Esophagus muscularis mucosa (tissue), 3 donors: ENCODE results near the gene PCDH9.

Experiments used
- POLR2A ChIP-seq: fragments of 450-650 bp; IDR thresholded peaks from one replicate; pipeline ENCODE4 v1.6.1; 2017; ENCODE audit warnings: antibody characterized with exemption, moderate library complexity, mild to moderate bottlenecking, low read depth
- TF ChIP-seq, protein P1 (sequence below), 3 experiments: fragments of 200-600 bp in 2 of 3; fragments of 450-650 bp in 1 of 3; sonication (generic) in 2 of 3; IDR thresholded peaks; one replicate each; pipeline ENCODE4 v1.5.1; 2017 to 2019; ENCODE audit warnings: antibody characterized with exemption in 3 of 3, mild to moderate bottlenecking in 2 of 3, moderate library complexity in 1 of 3

DNA sequence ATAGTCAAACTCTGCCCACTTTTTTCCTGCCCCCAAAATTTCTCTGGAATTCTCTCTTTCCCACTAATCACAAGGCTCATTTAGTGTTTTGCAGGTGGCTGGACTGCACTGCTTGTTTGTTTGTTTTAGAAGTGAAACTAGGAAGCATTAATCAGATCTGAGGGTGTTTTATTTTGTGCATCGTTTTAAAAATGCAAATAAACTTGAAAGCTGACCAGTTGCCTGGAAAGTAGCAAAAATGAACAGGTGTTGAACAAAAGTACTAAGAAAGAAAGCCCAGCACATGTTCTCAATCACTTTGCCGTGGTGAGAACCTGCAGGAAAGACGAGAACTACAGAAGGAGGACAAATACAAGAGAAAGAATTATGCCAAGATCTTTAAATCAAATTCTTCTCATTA, 365.5 kb downstream of the PCDH9 start:
- TF ChIP-seq, protein P1, sequence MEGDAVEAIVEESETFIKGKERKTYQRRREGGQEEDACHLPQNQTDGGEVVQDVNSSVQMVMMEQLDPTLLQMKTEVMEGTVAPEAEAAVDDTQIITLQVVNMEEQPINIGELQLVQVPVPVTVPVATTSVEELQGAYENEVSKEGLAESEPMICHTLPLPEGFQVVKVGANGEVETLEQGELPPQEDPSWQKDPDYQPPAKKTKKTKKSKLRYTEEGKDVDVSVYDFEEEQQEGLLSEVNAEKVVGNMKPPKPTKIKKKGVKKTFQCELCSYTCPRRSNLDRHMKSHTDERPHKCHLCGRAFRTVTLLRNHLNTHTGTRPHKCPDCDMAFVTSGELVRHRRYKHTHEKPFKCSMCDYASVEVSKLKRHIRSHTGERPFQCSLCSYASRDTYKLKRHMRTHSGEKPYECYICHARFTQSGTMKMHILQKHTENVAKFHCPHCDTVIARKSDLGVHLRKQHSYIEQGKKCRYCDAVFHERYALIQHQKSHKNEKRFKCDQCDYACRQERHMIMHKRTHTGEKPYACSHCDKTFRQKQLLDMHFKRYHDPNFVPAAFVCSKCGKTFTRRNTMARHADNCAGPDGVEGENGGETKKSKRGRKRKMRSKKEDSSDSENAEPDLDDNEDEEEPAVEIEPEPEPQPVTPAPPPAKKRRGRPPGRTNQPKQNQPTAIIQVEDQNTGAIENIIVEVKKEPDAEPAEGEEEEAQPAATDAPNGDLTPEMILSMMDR (IDR thresholded peaks at IDR 0.05): no peak
- no peak for TF ChIP-seq POLR2A
